ENCODE measurements around the gene FOXD2.

FOXD2 gene

DNA sequence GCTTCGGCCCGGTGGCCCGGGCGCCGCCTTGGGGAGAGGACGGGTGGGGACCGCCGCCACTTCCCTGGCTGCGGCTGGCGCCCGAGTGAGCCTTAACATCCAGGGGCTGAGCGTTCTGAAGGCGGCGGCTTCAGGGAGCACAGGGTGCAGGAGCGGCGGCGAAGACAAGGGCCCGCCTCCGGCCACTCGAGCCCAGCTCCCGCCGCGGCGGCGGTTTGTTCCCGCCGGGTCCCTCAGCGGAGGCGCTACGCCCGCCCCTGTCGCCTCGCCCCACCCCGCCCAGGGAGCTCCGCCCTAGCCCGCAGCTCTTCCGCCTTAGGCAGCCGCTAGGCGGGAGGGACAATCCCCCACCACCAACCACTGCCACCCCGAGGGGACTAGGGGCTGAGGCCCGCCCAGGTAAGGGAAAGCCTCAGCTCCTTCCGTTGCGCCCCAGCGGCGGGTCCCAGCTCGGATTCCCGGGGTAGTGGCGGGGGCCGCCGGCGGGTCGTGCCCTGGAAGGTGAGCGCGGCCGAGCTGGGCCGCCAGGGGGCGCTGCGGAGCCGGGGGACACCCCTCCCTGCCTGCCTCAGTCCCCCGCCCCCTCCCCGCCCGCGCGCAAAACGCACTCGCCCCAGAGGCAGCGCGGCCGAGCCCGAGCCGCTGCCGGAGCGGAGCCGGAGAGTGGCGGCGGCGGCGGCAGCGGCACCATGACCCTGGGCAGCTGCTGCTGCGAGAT is at the start of gene FOXD2:
Gene FOXD2 (plus strand): TSS at position 598 of the 718 bp plus-strand sequence. CDS start 92 bp downstream, at position 690.
- peak; percentile 79 for DNase-seq

DNA sequence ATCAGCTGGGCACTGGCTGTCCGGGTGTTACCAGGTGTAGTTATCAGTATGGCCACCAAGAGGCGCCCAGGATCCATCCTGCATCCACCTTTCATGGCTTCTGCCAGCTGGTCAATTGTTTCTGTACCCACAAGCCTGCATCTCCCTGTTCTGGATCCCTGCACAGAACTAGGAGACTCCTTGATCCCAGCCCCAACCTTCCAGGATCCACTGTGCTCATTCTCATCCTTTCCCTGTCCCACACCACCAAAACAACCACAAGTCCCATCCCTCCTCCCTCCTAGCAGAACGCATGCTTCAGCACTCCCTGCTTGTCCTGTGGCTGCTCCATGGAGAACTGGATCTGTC is 49.0 kb upstream of the FOXD2 start:
- DNase-seq, result peak; percentile 24

DNA sequence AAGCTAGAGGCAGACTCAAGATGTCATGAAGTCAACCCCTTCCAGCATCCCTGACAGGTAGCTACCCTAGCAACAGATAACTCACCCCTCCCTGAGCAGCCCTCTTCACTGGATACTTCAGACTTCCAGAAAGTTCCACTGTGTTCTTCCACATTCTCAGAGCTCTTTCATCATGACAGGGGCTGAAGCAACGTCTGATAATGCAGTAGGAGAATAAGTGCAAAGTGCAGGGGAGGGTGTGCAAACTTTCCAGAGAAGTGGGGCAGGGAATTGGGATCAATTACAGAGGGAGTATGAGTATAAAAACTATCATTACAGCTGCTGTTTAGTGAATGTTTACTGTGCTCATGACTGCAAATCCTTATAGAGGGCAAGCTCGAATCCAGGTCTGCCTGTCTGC is 48.1 kb upstream of the FOXD2 start:
- DNase-seq, result no peak

DNA sequence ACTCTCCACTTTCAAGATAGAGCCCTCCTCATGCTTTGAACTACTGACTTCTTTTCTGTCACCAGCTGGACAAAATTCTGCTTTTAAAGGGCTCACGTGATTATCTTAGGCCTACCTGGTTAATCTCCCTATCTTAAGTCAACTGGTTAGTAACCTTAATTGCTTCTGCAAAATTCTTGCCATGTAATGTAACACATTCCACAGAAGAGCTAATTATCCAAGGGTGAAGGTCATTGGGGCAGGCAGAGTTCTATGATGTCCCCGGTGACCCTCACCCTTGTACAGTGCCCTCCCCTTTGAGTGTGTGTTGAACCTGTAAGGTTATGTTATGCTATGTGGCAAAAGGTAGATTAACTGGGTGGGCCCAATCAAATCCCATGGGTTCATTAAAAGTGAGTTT is 47.0 kb upstream of the FOXD2 start:
- DNase-seq, result no peak

DNA sequence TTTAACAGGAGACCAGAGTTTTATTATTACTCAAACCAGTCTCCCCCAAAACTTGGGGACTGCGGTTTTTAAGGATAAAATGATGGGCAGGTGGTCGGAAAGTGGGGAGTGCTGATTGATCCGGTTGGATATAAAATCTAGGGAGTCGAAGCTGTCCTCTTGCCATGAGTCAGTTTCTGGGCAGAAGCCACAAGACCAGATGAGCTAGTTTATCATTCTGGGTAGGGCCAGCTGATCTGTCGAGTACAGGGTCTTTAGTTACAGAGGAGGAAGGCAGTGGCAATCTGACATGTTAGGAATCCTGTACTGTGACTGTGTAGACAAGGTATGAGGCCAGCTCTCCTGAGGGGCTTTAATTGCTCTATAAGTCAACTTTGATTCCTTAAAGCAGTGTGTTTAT is 44.7 kb upstream of the FOXD2 start:
- DNase-seq, result no peak

DNA sequence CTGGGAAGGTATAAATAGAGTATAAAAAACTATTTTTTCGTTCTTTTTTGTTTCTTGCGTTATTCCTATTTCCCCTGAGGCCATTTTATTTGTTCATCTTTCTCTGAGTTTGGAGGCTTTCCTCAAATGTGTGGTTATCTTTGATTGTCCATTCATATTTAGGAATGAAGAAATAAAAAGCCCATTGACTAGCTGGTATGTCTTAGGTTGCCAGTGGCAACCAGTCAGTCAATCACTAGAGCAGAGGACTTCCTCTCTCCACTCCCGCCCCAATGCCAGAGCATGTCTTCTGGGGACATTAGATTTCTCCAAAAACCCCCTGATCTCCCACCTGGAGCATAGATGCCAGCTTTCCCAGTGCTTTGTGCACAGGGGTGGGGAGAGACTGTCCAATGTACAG is 42.4 kb upstream of the FOXD2 start:
- no peak for DNase-seq

DNA sequence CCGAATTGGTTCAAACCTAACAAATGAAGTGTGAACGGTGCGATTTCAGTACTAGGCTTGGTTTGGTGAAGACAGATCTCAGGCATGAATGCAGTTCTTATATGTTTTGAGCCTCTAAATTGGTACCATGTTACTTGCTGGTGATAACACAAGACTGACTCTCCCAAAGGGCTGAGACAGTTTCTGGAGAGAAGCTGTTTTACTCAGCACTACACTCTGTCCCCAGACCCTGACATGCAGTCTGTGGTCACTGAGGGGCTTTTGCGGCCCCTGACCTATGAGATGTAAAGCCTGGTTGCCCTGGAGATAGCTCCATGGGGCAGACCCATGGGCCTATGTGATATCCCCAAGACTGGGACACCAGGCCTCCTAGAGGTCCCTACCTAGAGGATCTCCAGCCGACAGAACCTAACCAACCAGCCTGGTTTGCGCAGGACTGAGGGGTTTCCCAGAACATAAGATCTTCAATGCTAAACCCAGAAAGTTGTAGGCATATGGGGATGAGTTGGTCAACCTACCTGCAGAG is 41.1 kb upstream of the FOXD2 start:
- DNase-seq, result no peak

DNA sequence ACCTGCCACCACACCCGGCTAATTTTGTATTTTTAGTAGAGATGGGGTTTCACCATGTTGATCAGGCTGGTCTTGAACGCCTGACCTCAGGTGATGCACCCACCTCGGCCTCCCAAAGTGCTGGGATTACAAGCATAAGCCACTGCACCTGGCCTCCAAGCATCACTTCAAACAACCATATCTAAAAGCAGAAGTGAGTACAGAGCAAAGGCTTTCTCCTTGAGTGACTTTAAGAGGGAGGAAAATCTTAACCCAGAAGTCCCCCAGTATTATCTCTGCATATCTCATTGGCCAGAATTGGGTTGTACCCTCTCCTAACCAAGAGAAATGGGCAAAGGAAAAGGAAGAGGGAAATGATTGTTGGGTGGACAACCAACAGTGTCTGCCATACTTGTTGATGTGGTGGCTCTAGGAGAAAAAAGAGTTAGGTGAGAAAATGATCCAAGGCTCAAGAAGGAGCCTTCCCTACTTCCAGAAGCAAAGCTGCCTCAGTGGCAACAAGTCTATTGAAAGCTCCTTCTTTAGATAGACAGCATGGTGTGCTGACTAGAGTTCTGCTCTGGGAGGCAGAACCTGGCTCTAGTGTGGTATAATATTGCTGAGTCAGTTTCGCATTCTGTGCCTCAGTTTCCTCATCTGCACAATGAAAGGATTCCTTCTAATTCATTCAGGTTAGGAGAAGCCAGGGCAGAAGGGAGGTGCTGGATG is 38.6 kb upstream of the FOXD2 start:
- DNase-seq, result no peak

DNA sequence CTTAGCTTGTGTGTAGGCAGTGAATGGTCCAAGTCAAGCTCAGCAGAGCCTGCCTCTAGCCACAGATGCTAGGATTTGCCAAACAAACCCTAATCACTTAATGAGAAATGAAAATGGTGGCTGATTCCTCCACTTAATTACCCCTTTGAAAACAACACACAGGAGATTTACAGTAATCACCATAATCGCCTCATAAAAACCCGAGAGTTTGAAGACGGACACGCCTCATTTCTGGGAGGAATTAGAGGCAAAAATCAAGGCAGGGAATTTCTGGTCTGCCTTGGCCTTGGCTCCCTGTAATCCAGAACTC is 38.0 kb upstream of the FOXD2 start:
- DNase-seq, result no peak

DNA sequence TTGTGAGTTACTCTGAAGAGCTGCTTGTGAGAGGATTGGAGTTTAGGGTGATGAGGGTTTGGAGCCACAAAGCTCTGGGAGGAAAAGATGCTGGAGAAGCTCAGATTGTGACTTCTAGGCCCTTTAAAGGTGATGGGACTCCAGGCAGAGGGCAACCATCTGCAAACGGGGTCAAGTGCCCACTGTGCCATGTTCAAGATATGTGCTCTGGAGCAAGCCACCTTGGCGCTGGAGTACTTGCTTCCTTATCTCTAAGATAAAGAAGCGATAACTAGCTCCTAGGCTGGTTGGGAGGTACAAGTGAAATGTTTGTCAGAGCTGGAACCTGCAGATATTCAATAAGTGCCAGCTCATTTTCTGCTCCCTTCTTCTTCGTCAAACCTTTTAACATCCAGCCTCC is 36.1 kb upstream of the FOXD2 start:
- no peak for DNase-seq

DNA sequence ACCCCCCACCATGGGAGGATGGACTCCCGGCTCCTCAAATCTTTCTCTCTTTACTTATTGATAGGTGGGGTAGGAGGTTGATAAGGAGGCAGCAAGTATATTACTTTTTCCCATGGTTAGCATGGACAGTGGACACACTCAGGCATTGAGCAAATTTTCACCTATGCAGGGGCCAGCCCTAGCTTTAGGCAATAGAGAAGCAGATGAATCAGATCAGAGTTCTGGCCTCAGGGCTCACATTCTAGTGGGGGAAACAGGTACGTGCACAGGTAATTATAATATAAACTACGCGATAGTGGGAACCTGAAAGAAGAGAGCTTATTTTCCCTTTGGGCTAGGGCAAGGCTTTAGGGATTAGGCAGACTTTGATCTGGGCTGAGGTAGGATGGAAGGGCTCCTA is 35.3 kb upstream of the FOXD2 start:
- no peak for DNase-seq

DNA sequence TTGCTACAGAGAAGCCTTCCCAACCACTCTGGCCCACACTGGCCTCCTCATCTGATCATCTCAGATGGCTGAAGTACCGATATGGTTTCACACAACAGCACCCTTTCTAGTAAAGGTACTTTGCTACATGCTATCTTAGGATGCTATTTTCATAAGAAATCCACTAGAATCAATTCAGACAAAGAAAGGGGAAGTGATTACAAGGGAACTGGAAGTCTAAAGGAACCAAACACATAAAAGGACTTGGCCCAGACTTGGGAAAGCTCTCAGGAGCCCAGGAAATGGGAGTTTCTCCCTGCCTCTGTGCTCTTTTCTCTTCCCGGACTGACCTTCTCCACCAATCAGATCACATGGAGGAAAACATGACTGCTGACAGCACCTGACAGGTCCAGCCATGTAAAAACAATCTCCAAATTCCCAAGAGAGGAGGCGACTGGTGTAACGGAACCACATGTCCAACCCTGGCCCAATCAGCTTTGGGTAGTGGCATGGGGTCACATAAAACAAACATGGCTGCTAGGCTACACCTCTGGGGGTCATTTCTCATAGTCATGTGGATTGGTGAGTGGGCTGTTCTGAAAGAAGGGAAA is 34.4 kb upstream of the FOXD2 start:
- no peak for DNase-seq

DNA sequence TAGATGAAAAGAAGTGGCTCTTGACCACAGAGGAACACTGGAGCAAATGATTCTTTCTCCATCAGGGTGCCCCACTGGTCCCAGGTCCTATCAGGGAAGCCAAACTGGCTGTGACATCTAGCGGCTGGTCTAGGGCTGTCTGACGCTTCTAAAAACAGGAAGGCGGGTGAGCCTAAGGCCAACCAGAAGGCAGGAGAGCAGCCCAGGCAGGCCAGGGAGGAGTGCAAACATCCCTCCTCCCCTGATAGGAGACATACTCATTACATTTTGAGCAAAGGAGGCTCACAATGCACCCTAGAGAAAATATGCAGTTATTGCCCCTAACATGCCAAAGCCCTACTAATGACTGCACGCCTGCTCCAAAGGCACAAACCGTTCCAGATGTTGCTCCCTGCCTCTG is 32.1 kb upstream of the FOXD2 start:
- no peak for DNase-seq

DNA sequence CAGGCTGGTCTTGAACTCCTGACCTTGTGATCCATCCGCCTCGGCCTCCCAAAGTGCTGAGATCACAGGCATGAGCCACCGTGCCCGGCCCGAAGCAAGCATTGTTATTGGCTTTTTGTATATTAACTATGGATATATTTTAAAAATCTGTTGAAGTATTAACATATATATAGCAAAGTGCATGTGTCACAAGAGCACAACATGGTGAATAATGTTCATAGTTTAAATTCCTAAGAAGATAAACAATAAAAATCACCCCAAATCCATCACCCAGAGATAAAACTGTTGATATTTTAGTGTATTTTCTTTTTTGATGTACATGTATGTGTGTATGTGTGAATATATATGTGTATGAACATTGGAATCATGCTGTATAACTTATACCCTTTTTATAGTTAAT is 30.9 kb upstream of the FOXD2 start:
- no peak for DNase-seq

DNA sequence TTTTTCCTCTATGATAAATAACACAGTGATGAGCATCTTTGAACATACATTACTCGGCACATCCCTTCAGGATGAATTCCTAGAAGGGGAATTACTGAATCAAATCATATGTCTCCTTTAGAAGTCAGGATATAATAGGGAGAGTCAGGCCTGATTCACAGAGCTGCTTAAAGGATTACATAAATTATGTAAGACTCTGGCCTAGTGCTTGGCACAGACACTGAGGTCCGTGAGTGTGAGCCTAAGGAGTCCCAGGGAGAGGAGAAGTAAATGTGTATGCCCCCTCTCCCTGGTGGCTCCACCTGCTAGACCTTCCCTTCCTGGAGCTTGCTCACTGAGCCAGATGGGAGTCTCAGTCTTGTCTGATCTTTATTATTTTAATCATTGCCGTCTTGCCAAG is 30.4 kb upstream of the FOXD2 start:
- no peak for DNase-seq

DNA sequence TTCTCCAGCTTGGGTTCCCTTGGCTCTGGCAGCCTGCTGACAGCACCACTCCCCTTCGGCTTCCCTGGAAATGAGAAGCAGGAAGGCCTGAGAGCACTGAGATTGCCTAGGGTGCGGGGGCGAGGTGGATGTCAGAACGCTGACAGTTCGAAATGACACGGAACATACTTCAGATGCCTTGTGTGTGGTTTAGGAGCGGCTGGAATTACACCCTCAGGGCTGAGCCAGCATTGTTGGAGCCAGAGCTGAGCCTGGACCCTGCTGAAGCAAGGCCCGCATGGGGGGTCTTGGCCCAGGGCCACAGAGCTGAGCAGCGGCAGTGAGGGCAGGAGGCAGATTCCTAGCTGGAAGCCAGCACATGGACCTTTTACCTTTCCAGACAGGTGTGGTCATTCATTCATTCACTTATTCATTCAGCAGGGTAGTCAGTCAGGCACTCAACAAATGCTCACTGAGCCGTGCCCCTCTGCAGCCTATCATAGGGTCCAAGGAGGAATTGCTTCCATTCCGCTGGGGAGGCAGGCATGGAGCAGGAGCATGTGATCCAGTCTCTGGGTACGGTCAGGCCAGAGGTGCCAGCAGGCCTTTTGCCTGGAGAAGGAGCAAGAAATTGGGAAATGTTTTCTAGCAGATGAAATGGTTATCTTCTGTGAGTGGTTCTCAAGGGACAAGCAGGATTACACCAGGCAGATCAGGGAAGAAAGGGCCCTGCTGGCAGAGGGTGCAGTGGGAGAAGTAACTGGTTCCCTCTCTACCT is 28.4 kb upstream of the FOXD2 start:
- no peak for DNase-seq

DNA sequence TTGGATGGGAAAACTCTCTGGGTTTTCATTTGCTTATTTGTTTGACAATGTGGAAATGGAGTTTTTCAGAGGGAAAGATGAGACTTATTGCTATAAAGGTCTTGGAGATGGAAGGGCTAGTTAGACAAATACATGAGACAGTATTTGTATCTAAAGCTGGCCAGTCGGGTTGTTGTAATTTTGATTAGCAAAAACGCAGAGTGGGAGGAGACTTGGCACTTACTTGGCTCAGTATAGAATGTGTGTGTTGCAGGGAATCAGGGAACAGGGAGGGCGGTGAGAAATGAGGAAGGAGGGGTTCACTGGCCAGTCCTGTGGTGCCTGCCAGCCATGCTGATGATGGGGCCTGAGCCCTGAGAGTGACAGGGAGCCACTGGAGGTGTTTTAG is 27.8 kb upstream of the FOXD2 start:
- no peak for DNase-seq

DNA sequence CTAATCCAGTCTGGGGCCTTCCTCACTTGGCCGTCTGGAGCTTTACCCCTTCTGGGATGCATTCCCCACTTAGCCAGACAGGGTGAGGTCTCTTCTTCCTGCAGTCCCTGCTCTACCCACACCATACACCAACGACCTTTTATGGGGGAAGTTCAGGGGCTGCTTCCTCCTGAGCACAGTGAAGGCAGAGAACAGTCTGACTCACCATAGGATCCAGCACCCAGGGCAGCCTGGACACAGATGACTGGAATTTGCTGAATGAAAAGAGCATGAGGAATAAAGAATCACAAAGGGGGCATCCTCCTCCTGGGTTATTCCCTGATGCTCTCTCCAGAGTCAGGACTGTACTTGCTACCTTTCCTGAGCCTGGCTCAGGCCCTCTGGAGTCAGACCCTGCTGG is 26.4 kb upstream of the FOXD2 start:
- DNase-seq, result no peak

DNA sequence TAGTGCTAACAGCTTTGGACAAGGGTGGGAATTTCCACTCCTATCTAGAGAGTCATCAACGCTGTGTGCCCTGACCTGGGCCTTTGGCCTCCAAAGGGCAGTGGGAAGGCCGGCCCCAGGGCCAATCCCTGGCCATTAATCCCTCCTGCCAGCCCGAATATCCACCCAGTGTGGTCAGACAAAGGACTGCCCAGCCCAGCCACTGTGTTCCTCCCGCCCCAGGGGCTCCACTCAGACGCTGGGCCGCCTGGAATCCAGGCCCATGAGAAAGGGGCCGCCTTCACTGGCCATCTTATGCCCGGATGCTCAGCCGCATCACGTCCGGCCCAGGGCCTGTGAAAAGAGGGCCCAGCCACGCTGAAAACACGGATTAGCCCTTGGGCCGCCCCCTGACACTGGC is 25.4 kb upstream of the FOXD2 start:
- DNase-seq, result no peak

DNA sequence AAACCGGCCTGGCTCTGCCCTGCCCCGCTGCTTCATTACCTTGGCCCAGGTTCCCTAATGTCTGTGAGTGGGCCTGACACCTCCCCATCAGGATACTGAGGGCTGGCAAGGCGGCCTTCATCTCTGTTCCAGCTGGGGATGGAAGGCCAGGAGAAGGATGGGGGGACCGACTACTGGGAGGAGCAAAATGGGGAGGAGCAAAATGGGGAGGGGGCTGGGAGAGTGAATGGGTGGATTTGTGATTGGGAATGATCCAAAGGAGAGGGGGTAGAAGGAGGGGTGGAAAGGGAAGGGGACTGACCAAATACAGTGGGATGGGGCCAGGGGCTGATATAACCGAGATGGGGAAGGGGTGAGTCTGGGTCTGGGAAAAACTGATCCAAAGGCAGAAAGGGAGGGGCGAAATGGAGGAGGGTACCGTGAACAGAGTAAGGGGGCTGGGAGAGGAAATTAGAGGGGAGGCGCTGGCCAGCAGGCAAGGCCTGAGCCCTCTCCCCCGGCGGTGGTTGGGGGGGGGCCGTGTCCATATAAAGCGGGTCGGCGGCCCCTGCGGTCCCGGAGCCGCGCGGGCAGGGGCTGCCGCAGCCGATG is 22.0 kb upstream of the FOXD2 start, which contains the start of gene FOXE3:
Gene FOXE3 (plus strand): TSS at position 558 of the 591 bp plus-strand sequence. CDS start 31 bp downstream, at position 589.
- DNase-seq, result no peak

DNA sequence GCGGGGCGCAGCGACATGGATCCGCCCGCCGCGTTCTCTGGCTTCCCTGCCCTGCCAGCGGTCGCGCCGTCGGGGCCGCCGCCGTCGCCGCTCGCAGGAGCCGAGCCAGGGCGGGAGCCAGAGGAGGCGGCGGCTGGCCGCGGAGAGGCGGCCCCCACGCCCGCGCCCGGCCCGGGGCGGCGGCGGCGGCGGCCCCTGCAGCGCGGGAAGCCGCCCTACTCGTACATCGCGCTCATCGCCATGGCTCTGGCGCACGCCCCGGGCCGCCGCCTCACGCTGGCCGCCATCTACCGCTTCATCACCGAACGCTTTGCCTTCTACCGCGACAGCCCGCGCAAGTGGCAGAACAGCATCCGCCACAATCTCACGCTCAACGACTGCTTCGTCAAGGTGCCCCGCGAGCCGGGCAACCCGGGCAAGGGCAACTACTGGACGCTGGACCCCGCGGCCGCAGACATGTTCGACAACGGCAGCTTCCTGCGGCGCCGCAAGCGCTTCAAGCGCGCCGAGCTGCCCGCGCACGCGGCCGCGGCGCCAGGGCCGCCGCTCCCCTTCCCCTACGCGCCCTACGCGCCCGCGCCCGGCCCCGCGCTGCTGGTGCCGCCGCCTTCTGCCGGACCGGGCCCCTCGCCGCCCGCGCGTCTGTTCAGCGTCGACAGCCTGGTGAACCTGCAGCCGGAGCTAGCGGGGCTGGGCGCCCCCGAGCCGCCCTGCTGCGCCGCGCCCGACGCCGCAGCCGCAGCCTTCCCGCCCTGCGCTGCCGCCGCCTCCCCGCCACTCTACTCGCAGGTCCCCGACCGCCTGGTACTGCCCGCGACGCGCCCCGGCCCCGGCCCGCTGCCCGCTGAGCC is 21.3 kb upstream of the FOXD2 start:
- DNase-seq, result peak; percentile 40
